GM18520 (cell line): ENCODE measurements around the gene GCSAM.
A peak's percentile ranks its signal among the peaks of the same experiment; 100 is the strongest.

Source experiments
- ATAC-seq: cut with Tn5 transposase; IDR thresholded peaks from one replicate; pipeline ENCODE4 v1.9.1; 2021; ENCODE audit not compliant: unreplicated experiment

Gene GCSAM

GRCh38 chr3:112129925-112130637 is 3.0 kb downstream of the GCSAM start:
- ATAC-seq, result no peak

DNA sequence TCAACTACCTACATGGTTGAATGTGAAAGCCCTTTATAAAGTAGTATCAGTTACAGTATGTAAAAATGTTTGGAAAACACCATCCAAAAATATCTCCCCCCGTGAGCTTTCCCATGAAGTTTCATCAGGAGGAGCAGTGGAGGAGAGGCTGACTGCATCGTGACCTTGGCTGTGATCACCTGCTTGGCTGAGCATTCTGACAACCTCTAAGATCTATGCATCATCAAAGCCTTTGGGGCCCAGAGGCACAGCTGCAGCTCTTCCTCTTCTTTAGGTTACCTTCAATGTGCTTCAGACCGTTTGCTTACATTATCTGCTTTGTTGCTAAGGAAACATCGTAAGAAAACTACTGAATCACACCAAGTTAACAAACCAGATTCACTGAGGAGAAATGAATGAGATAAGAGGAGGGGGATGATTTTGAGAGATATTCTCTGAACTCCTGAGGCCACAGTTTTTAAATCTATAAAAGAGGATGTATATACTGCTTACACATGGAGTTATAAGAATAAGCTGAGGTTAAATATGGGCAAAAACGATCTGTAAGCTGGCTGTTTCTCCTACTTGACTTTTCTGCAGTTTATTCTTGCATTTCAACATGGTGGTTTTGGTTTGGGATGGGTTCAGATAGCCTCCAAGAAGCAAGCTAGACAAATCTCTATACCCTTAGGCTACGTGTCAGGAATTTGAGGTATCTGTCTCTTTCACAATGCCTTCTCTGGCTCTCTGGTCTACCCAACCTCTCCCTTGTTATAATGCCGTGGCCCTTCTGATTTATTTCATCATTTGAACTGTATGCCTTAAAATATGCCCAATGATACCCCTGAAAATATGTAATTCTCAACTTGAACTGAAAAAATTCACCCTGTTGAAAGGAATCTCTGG is 4.0 kb downstream of the GCSAM start:
- peak; percentile 20 for ATAC-seq

DNA sequence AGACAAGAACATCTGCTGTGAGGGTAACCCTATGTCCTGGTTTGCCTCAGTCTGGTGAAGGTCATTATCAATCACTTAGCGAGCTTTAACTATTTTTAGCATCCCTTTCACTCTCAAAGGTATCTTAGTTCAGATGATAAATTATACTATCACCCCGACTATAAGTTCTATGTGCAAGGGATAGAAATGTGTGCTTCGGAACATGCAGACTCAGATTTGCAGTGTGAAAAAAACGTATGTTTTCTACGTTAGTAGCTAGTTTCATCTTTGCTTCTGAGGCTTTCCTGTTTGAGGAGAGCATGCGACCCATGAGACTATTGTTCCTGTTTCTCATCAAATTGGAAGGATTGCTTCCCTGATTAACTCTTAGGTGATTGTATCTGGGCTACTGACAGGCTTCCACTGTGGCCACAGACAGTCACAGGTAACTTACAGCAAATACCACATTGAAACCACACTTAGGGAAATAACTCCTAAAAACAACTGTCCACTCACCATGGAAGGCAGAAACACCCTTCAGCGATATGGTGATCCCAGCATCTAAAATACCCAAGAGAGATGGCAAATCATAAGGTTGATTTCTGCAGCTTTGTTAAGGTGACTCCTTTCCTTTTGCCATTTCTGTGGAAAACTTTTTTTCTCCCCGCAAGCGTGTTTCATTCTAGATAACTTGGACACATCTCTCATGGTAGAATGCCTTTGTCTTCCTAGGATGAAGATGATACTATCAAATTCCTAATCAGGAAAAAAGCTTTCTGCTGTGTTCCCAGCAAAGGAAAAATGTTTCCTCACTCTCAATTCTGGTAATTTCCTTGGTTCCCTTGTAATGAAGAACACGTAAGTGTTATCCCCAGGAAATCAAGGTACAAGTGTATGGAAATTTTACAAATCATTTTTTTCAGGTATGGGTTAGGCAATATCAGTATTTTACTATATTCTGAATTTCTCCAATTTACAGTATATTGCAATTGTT is 5.2 kb downstream of the GCSAM start:
- ATAC-seq, result no peak

DNA sequence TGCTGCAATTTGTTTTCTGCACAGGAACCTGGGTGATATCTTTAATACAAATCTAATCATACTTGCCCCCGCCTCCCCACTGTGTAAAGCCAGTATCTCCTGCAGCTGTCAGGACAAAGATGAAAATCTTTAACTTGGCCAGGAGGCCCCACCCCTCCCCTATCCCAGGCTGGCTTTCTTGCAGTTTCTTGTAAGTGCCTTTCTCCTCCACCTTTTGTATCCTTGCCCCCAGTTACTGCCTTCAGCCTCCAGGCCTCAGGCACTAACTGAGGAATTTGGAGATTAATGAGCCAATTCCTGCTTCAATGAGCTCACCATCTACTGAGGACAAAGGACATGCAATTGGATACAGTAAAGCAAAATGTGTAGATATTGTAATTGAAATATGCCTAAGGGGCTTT is 6.5 kb downstream of the GCSAM start:
- no peak for ATAC-seq

DNA sequence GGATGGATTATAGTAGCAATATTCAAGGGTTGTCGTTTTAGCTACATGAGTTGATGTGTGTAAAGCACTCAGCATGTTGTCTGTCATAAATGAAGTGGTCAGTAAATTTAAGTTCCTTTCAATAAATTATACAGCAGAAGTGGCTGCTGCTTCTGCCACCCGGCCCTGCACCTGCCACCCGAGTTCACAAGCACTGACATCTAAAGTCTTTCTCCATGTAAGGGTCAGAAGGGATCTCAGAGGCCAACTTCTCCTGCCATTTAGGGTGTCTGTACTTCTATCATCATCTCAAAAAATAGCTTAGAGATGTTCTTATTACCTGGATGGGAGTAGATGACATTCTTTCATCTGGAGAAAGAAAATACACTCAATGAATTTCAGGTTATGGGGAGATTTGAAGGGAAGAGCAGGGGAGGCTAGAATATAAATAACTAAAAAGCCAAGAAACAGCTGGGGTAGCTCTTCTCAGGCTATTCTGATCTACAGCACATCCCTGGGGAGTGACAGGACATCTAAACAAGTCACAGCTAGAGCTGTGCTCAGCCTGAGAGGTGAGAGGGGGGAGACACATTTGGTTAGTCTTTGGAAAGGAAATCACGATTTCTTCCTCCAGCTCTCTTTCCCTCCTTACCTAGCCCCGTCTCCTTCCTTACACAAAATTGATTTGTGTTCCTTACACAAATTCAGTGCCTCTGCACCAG is 8.0 kb downstream of the GCSAM start:
- no peak for ATAC-seq

DNA sequence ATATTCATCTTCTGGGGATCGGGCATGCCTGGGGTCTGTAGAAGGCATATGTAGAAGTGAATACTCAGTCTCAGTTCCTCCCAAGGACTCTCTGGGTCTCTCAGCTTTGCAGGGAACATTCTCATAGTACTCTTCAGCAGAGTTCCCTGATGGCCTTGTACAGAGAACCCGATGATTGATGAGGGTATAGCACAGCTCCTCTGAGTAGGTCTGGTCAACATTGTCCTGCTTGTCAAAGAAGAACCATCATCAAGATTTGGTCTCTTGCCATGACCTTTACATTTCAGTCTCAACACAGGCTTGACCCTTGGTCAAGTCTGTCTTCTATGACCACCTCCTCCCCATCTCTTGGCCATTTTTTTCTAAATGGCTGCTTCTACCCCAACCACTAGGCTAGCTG is 9.5 kb downstream of the GCSAM start:
- no peak for ATAC-seq

DNA sequence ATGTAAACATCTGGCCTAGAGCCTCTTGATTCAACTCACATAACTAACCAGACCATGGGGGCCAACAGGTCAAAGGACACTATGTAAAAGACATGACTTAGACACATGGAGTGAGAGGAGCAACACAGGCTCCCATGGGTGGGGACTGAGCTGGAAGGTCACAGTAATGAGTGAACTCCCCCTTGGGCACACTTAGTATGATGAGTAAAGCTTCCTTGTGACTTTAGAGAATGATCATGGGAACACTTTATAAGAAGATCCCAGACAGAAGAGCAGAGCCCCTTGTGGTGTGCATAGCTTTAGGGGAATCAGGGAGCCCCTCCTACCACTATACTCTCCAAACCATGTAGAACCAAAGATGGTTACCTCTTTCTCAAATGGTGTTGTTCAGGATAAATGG is 10.2 kb downstream of the GCSAM start:
- ATAC-seq, result no peak

DNA sequence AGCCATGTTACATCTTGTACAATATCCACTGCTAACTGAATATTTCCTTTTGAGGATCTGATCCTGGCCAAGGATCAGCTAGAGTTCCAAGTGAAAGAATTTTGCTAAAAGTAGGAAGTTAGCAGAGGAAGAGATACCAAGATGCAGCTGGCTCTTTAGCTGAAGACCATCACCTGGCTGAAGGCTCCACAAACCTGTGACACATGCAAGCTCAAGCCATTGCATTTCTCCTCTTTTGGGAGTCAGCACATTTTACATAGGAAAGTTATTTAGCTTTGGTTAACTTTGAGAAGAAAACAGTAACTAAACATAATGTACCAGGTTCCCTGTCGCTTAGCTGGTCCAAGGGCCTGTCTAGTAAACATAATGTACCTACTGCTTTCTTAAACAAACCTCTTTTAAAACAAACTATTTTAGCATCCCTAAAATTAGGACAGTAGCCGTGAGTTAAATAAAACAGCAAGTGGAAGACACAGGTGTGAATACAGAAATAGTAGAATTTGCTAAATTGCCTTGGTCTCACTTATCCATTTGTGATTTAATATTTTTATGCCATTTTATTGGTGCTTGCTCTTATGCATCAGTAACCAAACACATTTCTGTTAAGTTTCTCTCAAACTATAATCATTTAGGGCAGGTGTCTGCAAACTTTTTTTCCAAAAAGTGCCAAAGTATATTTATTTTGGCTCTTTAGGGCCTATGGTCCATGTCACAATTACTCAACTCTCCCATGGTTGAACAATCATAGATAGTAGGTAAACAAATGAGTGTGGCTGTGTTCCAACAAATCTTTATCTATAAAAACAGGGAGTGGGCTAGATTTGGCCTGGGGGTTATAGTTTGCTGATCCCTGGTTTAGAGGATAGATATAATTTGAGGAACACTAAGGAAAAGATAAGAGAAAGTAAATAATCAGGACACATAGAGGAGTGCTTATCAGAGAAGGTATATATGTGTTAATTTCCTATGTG is 11.2 kb downstream of the GCSAM start:
- ATAC-seq, result no peak

DNA sequence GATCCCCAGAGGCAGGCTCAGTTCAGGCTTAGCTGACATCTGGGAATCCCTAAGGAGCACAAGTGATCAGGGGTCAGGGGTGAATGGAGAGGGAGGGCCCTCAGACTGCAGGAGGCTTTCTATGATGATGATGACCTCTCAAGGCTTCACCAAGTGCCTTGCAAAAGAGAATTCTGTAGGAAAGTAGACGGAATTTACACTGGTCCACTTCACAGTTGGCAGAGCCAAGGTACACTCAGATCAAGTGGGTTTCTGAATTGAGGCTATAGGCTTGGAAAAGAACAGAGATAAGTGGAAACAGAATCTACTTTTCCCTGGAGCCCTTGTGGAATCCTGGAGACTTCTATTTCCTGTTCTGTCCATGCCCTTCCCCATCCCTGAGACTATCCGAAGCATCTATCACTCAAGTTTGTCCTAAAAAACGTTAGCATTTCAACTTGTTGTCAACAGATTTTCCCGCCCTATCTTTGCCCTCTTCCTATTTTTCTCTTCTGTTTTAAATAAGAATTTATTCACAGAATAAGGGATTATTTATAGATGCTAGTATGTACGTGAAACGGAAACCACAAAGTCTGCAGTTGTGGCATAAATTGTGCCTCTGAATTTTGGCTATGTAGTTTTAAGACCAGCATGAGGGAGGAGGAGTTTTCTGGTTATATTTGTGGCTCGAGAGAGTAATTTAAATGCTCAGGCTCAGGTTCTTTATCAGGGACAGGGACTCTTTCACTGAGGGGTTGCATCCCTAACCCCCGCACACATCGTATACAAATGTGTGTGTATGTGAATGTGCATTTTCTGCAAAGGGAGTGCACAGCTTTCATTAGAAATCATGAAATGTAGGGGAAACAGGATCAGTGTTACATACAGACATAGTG is 12.8 kb downstream of the GCSAM start:
- ATAC-seq, result no peak

GRCh38 chr3:112117841-112118571 is 15.0 kb downstream of the GCSAM start:
- no peak for ATAC-seq

- no peak for ATAC-seq
Measured at GRCh38 chr3:112117415-112117814, 15.6 kb downstream of the GCSAM start.

DNA sequence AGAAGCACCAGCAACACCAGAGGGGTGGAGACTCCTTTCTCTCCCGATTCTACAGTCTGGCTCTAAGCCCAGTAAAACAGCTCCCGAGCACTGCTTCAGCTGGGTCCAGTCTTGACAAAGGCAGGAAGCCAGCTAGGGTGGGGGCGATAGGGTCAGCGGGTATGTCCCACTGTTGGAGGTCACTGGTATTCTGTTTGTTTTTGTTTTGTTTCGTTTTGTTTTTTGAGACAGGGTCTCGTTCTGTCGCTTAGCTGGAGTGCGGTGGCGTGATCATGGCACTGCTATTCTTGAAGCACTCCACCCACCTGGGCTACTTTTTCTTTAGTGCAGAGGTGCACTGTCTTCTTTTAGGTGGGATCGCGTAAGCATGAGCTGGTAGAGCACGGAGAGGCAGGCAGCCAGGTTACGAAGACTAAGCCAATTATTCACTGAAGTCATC is 16.3 kb downstream of the GCSAM start:
- ATAC-seq, result no peak

DNA sequence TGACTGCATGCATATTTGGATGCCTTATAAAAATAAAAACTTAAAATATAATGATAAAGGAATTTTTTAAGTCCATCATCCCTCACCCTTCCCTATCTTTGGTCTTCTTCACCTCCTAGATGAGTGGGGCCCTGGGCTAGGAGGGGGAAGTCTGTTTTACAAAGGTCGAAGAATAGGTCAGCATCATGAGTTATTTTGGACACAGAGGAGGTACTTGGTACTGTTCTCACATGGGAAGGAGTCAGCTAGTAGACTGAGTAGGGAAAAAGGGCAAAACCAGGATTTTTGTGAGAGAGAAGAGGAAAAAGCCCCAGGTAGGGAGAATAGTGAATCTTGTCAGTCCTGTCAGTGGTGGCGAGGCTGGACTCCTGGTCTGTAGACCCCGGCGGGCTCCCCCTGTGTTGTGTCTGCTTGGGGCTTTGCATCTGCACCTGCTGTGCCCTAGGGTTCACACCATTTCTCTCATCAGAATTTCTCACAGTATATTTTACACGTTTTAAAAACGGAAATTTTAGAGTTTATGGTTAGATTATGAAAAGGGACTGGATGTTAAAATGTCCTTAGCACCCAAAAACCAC is 17.2 kb downstream of the GCSAM start:
- peak; percentile 15 for ATAC-seq

DNA sequence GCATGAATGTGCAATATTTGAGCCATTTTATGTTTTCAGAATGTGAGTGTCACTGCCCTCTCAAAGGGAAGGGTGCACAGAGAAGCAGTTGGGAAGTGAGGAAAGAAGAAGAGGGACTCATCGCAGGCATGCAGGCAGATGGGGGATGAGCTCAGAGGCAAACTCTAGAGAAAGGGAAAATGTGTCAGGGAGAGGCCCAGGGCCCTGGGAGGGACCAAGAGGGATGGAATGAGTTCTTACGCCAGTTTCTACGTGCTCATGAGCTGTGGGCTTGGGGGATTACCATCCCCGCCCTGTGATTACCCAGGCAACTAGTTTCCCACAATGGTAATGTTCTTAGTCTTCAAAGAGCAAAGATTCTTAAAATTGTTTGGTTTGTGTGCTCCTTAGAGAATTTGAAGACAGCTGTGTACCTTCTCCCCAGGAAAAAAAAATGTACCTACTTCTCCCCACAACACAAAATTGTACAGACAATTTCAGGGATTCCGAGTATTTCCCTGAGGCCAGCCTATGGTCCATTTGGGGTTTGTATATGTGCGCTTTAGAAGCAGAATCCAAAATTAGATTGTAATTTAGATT is 17.8 kb downstream of the GCSAM start:
- peak; percentile 35 for ATAC-seq

- no peak for ATAC-seq
Measured at GRCh38 chr3:112114576-112115160, 18.4 kb downstream of the GCSAM start.

DNA sequence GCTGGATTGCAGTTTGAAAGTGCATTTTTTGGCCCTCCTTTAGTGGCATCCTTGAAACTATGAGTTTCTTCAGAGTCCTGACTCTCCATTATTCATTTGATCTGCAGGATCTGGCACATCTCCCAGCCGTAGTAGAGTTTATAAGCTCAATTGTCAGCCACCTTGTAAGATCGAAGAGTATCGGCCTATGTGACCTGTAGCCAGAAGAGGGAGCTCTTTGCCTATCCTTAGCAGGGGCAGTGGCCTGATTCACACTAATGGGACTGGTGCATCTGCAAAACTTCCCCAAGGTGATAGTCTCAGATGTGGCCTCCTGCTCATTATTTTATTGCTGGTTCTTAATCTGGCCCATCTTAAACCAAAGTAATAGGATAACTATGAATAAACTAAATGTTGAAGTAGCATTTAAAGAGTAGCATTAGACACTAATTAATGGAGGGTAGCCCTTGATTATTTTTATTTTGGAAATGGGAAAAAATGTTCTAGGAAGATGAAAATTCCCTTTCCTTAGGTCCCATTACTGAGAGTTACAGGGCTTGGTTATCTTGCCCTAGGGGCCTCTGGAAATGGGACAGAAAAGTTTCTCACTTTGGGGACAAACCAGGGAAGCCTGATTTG is 21.2 kb downstream of the GCSAM start:
- ATAC-seq, result no peak
